Activated CD4-positive, alpha-beta T cell treated with anti-CD3 and anti-CD28 coated beads, Interleukin-2, amount 50 U/mL, for 24 hours (primary cell): ENCODE data around the gene IVD.

Experiments used
- DNase-seq, 2 donors: peaks; one replicate each; pipeline ENCODE4 v3.0.0-alpha.2; 2020; ENCODE audit warnings: low read depth in 1 of 2, low spot score in 1 of 2

Gene IVD

GRCh38 chr15:40372981-40373380 is 32.6 kb upstream of the IVD start:
- no peak for DNase-seq

- DNase-seq, result no peak
Measured at GRCh38 chr15:40377606-40378005, 28.0 kb upstream of the IVD start.

GRCh38 chr15:40379374-40379773 is 26.2 kb upstream of the IVD start:
- DNase-seq, result no peak

GRCh38 chr15:40379853-40380252 is 25.7 kb upstream of the IVD start:
- no peak for DNase-seq

DNA sequence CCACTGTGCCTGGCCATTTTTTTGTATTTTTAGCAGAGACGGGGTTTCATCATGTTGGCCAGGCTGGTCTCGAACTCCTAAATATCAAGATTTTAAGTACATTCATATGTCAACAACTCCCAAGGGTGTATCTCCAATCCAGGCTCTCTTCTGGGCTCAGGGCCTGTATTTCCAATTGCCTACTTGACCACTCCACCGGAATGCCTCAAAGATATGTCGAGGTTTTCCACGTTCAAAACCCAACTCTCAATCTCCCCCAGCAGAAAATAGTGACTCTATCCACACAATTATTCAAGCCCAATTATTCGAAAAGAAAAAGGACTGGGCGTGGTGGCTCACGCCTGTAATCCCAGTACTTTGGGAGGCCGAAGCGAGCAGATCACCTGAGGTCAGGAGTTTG is 25.0 kb upstream of the IVD start:
- DNase-seq, result no peak

DNA sequence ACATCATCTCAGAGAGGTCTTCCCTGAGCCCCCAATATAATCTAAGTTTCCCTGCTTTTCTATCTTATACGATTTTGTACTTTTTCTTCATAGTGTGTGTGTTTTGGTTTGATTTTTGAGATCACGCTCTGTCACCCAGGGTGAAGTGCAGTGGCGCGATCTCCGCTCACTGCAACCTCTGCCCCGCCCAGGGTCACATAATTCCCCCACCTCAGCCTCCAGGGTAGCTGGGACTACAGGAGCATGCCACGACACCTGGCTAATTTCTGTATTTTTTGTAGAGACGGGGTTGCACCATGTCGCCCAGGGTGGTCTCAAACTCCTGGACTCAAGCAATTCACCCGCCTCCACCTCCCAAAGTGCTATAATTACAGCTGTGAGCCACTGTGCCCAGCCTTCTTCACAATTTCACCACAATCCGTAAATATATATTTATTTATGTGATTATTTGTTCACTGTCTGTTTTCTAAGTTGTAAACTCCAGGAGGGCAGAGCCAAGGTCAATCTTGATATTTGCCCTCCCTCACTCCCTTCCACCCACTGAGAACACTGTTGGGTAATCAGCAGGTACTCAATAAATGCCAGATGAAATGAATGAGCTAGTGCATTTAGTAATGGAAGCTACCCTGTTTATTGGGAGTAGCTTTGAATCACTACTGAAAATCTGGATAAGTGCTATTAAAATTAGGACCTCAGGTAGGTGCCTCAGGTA is 23.6 kb upstream of the IVD start:
- no peak for DNase-seq

GRCh38 chr15:40382580-40383456 is 22.8 kb upstream of the IVD start, which contains the start of gene KNSTRN:
TSS of gene KNSTRN (plus strand) at chr15:40382721. CDS start at chr15:40382836, 115 bp downstream.
- DNase-seq, result peak; percentile 85 to 96

GRCh38 chr15:40386480-40386879 is 19.1 kb upstream of the IVD start:
- DNase-seq, result no peak

DNA sequence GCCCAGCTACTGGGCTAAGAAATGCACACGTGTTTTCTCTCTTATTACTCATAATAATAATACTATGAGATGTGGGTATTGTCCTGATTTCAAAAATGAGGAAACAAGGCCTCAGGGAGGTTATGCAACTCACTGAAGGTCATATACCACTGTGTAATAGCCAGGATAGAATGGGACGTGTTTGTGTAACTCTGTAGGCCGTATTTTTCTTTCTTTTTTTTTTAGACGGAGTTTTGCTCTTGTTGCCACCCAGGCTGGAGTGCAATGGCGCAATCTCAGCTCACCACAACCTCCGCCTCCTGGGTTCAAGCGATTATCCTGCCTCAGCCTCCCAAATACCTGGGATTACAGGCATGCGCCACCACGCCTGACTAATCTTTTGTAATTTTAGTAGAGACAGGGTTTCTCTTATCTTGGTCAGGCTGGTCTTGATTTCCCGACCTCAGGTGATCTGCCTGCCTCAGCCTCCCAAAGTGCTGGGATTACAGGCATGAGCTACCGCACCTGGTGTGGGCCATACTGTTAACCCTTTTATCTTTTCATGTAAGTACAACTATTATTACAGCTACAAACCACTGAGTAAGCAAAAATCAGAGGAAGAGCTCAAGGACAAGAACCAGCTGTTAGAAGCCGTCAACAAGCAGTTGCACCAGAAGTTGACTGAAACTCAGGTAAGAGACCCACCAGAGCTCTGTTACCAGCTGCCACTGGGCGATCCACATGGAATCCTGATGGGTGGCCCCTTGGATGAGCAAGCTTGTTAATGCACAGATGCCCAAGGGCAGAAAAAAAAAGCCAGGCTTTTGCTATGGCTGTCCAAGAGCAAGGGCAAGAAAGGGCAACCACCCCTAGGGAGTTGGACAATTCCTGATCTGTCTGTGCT is 16.4 kb upstream of the IVD start:
- no peak for DNase-seq

- DNase-seq, result no peak
Measured at GRCh38 chr15:40389824-40390595, 15.6 kb upstream of the IVD start.

DNA sequence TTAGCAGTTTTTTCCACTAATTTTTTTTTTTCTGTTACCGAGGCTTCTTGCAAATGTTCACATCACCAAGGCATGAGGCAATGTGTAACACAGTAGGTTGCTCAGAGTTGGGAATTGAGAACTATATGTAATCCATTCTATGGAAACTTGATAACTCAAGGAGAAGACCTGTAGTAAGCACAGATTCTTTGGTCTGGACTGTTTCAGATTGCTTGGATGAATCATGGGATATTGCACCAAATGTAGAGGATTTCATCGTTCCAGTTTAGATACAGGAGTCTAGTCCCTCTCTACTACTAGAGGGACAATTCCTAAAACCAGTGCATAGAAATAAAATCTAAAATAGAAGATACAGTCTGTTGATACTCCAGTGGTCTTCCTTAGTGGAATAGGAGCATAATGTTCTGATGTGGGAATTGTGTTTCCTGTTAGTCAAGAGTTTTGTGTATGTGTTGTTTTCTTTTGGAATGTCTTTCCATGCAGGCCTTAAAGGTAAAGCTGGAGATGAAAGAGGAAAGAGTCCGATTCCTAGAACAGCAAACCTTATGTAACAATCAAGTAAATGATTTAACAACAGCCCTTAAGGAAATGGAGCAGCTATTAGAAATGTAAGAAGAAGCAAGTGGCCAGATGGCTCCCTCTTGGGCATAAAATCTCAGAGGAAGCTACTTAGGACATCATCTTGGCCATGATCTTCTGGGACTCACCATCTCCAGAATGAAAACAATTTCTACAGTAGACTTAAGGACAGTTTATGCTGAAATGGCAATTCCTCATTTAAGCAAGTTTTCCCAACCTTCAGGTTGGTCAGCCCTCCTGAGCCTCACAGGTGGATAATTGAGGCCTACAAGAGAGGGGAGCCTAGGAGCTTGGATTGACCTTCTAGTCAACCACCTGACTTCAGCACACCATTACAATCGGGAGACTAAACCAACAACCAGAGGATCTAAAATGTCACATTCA is 12.3 kb upstream of the IVD start:
- DNase-seq, result no peak

DNA sequence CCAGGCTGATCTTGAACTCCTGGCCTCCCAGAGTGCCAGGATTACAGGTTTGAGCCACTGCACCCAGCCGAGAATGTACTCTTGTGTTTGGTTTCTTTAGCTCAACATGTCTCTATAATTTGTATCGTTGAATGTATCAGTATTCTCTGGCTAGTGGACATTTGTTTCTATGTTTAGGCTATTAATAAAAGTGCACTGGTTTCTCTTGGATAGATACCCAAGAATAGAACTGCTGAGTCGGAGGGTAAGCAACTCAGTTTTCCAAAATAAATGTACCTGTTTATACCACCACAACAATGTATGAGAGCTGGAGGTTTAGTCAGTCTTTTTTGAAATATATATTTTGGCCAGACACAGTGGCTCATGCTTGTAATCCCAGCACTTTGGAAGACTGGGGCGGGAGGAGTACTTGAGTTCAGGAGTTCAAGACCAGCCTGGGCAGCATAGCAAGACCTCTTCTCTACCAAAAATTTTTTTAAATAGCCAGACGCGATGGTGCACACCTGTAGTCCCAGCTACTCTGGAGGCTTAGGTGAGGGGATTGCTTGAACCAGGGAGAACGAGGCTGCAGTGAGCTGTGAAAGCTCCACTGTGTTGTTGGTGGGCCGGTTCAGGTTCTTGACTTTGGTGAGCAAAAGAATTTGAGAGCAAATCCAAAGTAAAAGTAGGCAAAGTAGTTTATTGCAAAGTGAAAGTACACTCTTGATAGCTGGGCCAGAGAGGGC is 7.7 kb upstream of the IVD start:
- DNase-seq, result no peak

DNA sequence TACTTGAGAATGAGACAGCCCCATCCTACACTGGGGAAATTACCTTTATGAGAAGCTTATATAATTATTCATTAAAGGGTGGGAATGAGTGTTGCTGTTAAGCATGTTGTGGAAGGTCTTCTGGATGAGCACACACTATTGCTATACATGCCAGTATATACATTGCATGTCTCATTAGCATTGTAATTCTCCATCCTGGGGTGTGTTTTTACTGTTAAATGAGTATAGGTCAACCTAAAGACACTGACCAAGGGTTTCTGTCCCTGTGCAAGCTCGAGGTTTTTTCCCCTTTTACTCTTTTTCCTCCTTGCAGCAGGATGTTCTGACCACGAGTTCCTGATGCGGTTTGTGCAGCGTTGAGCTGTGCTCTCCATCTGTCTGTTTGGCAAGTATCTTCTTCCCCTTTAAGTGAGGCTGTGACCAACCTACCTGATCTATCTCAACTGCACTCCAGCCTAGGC is 7.2 kb upstream of the IVD start:
- DNase-seq, result no peak

GRCh38 chr15:40399370-40399769 is 6.2 kb upstream of the IVD start:
- no peak for DNase-seq

- no peak for DNase-seq
Measured at GRCh38 chr15:40407330-40407990, 1.9 kb downstream of the IVD start.

- no peak for DNase-seq
Measured at GRCh38 chr15:40409366-40409765, 3.8 kb downstream of the IVD start.

GRCh38 chr15:40410476-40410875 is 4.9 kb downstream of the IVD start:
- DNase-seq, result no peak

DNA sequence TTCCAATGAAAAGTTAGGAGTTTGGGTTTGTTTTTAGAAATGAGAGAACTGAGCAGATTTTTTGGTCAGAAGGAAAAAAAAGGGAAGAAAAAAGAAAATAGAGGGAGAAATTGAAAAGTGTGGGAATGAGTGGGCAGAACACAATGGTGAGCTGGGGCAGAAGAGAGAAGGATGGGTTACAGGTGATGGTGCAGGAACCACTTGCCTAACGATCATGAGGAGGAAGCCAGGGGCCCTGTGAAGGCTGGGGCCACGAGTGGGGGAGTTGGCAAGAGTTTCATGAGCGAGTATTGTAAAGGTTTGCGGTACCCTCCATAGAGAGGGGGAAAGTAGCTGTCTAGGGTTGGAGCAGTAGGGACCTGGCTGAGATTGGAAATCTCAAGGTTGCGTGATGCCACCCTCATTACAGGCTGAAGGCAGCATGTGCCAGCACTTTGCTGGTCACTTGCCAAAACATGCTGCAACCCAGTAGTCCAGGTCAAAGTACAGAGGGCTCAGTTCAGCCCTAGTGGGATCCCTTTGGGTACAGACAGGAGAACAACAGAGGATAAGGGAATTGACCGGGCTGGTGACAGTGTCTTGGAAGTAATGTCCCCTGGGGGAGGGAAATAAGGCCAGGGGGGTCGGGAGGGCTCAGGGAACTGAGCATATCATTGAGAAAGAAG is 6.6 kb downstream of the IVD start:
- DNase-seq, result no peak
